ENCODE data around the gene SEMA3A. TPM values are rescaled to one million over a fixed set of nuclear protein-coding genes. Genes with fewer than 3 reads are reported as not detected.
"Not testable (repeated sequence)": the region's sequence is repeated elsewhere in the genome, so short reads cannot be mapped to it uniquely, and the experiment has no call there.

Gene SEMA3A
- total and polyA plus RNA-seq, 4 donors: 0.08 to 11.0 (median 5.7) TPM; not detected in 1

DNA sequence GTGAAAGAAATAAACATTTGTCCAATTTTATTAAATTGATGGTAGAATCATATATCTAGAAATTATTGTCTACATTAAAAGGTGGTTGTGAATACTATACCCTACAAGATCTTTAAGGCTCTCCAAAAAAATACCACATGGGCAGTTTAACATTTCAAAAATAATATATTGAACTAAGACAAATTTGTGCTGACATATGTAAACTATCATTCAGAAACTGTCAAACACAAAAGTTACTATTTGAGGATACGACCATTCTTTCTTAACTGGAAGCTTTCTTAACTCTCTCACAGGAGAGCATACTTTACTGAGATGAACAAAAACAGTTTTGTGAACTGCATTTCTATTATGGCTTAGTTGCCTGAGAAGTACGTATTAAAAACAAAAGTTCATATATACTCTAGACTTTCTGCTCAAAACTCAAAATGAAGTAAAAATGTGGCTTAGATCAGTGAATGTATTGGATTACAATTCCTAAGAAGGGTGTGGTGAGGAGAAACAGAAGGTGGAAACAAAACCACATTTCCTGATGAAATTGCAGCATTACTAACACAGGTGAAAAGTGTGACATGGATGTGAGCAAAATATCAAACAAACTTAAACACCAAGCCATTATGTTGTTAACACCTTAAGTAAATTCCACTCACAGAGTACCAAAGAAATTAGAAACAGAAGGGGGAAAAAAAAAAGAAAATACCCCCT, 138.5 kb downstream of the SEMA3A start:
- no peaks in the 10 kb centered on the region for H3K27me3 ChIP-seq (ENCODE audit: control insufficient read depth in 1 of 2, insufficient read depth in 2 of 2, low read length in 1 of 2)
- 67 to 84% methylated on average over 2 of the region's 2 CpGs for WGBS, 2 donors
- no peak overlapping the region for H3K27ac ChIP-seq (ENCODE audit: low read depth in 1 of 2, low read length in 2 of 2)
- ATAC-seq (ENCODE audit: low FRiP score): no peak
- no peaks in the 10 kb centered on the region for H3K36me3 ChIP-seq (ENCODE audit: control insufficient read depth in 1 of 2, insufficient read depth in 2 of 2, low read length in 1 of 2)
- intact Hi-C loops (cut with DNase I): loop anchor here in 1 of 2 donors (10.0 kb wide), 1 partner anchor 499 kb away; no protein-coding TSS in a partner anchor
- H3K4me3 ChIP-seq (ENCODE audit: low read length in 2 of 2): no peak overlapping the region
- H3K9me3 ChIP-seq (ENCODE audit: control insufficient read depth, low read length): no peaks in the 10 kb centered on the region
- no peak for DNase-seq
- no peaks in the 10 kb centered on the region for H3K4me1 ChIP-seq (ENCODE audit: control insufficient read depth in 1 of 2, insufficient read depth in 2 of 2, low read length in 2 of 2)

- 87 to 92% methylated on average over 20 to 23 of the region's 23 CpGs for WGBS, 2 donors
- intact Hi-C loops (cut with DNase I): loop anchor here in 1 of 2 donors (10.0 kb wide), 1 partner anchor 500 kb away; no protein-coding TSS in a partner anchor
- H3K9me3 ChIP-seq (ENCODE audit: control insufficient read depth, low read length); H3K36me3 ChIP-seq (ENCODE audit: control insufficient read depth in 1 of 2, insufficient read depth in 2 of 2, low read length in 1 of 2); H3K4me3 ChIP-seq (ENCODE audit: low read length in 2 of 2); H3K27me3 ChIP-seq (ENCODE audit: control insufficient read depth in 1 of 2, insufficient read depth in 2 of 2, low read length in 1 of 2); DNase-seq; ATAC-seq (ENCODE audit: low FRiP score); H3K27ac ChIP-seq (ENCODE audit: low read depth in 1 of 2, low read length in 2 of 2); H3K4me1 ChIP-seq (ENCODE audit: control insufficient read depth in 1 of 2, insufficient read depth in 2 of 2, low read length in 2 of 2): not testable (repeated sequence)
Measured at GRCh38 chr7:84055199-84055598, 139.4 kb downstream of the SEMA3A start.

GRCh38 chr7:84049071-84049836, 145.3 kb downstream of the SEMA3A start:
- Histone ChIP-seq H3K27me3 (ENCODE audit: control insufficient read depth in 1 of 2, insufficient read depth in 2 of 2, low read length in 1 of 2) (no peaks in the 10 kb centered on the region), H3K36me3 (ENCODE audit: control insufficient read depth in 1 of 2, insufficient read depth in 2 of 2, low read length in 1 of 2) (no peaks in the 10 kb centered on the region), H3K4me1 (ENCODE audit: control insufficient read depth in 1 of 2, insufficient read depth in 2 of 2, low read length in 2 of 2) (no peaks in the 10 kb centered on the region), H3K9me3 (ENCODE audit: control insufficient read depth, low read length) (no peaks in the 10 kb centered on the region), H3K27ac (ENCODE audit: low read depth in 1 of 2, low read length in 2 of 2) (no peak overlapping the region), H3K4me3 (ENCODE audit: low read length in 2 of 2) (no peak overlapping the region)
- no peak for ATAC-seq (ENCODE audit: low FRiP score)
- intact Hi-C loops (cut with DNase I): no loop called here
- DNase-seq: no peak

DNA sequence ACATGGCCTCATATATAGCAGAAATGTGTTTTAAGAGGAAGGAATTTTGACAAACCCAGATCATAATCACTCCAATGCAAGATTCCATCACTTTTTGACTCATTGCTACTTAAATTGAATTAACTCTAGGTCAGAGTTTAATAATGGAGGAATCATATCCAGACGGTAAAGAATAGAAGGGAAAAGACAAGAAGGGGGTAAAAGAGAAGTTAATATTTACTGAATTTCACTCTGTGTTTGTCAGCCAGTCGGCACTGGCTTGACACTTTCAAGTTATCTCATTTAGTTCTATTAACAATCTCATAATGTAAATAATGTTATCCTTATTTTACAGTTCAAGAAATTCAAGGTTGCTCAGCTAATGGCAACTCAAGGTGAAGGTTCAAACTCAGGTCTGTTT, 147.5 kb downstream of the SEMA3A start:
- intact Hi-C loops (cut with DNase I): no loop called here
- 64 to 65% methylated on average over 2 of the region's 2 CpGs for WGBS, 2 donors
- ATAC-seq (ENCODE audit: low FRiP score): no peak

GRCh38 chr7:84044834-84045233, 149.8 kb downstream of the SEMA3A start:
- H3K4me1 ChIP-seq (ENCODE audit: control insufficient read depth in 1 of 2, insufficient read depth in 2 of 2, low read length in 2 of 2): no peaks in the 10 kb centered on the region
- no peaks in the 10 kb centered on the region for H3K36me3 ChIP-seq (ENCODE audit: control insufficient read depth in 1 of 2, insufficient read depth in 2 of 2, low read length in 1 of 2)
- DNase-seq (no peak), ATAC-seq (ENCODE audit: low FRiP score) (no peak)
- no peaks in the 10 kb centered on the region for H3K9me3 ChIP-seq (ENCODE audit: control insufficient read depth, low read length)
- no peak overlapping the region for H3K4me3 ChIP-seq (ENCODE audit: low read length in 2 of 2)
- intact Hi-C loops (cut with DNase I): no loop called here
- no peak overlapping the region for H3K27ac ChIP-seq (ENCODE audit: low read depth in 1 of 2, low read length in 2 of 2)
- H3K27me3 ChIP-seq (ENCODE audit: control insufficient read depth in 1 of 2, insufficient read depth in 2 of 2, low read length in 1 of 2): no peaks in the 10 kb centered on the region
- 73 to 76% methylated on average over 2 of the region's 2 CpGs for WGBS, 2 donors

More for the DNA sequence above, 147.5 kb downstream of the SEMA3A start:
- no peak for DNase-seq
- H3K4me1 ChIP-seq (ENCODE audit: control insufficient read depth in 1 of 2, insufficient read depth in 2 of 2, low read length in 2 of 2): no peaks in the 10 kb centered on the region
- no peak overlapping the region for H3K27ac ChIP-seq (ENCODE audit: low read depth in 1 of 2, low read length in 2 of 2)
- no peak overlapping the region for H3K4me3 ChIP-seq (ENCODE audit: low read length in 2 of 2)
- H3K27me3 ChIP-seq (ENCODE audit: control insufficient read depth in 1 of 2, insufficient read depth in 2 of 2, low read length in 1 of 2): no peaks in the 10 kb centered on the region
- no peaks in the 10 kb centered on the region for H3K36me3 ChIP-seq (ENCODE audit: control insufficient read depth in 1 of 2, insufficient read depth in 2 of 2, low read length in 1 of 2)
- H3K9me3 ChIP-seq (ENCODE audit: control insufficient read depth, low read length): no peaks in the 10 kb centered on the region

DNA sequence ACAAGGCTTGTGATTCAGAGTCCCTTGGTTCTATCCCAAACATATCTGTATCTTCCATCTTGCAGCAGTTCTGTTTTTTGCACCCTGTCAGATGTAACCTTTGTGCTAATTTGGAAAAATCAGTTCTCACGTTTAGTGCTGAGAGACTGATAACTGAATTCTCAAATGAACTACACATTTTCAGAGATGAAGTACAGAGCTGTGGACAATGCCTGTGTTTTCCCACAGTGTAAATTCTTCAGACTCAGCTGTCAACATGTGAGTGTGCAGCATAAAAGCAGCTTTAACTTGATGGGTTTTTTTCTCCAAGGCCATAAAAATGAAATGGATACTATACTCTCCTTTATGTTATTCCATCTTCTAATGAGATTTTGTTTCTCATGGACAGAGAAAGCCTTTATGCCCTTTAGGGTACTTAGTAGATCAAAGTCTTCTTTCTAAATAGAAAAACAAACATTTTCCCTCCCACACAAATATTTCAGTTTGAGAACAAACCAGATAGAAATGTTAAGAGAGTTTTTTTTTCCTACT, 150.9 kb downstream of the SEMA3A start:
- intact Hi-C loops (cut with DNase I): no loop called here
- Histone ChIP-seq H3K27me3 (ENCODE audit: control insufficient read depth in 1 of 2, insufficient read depth in 2 of 2, low read length in 1 of 2) (no peaks in the 10 kb centered on the region), H3K27ac (ENCODE audit: low read depth in 1 of 2, low read length in 2 of 2) (no peak overlapping the region), H3K4me1 (ENCODE audit: control insufficient read depth in 1 of 2, insufficient read depth in 2 of 2, low read length in 2 of 2) (no peaks in the 10 kb centered on the region), H3K4me3 (ENCODE audit: low read length in 2 of 2) (no peak overlapping the region), H3K9me3 (ENCODE audit: control insufficient read depth, low read length) (no peaks in the 10 kb centered on the region), H3K36me3 (ENCODE audit: control insufficient read depth in 1 of 2, insufficient read depth in 2 of 2, low read length in 1 of 2) (no peaks in the 10 kb centered on the region)
- no peak for ATAC-seq (ENCODE audit: low FRiP score)
- DNase-seq: no peak
- 23 to 29% methylated on average over 1 of the region's 1 CpG for WGBS, 2 donors

DNA sequence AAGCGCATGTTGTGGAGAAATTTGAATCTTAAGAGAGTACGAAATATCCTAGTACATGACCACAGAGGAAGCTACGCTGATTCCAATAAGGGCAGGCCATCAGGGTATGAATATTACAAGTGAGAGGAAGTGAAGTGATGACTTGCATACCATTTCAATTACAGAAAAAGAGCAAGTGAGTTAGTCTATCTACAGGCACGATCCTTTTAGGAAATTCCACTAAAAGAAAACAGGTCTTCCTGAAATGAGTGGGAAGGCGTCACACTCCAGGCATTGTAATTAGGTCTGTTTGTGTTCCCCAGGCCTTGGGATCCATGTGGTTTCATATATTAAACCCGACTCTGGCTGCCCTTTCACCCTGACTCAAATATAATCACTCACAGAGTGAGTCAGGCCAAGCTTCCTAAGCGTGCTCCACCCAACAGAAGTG, 152.5 kb downstream of the SEMA3A start:
- Histone ChIP-seq H3K9me3 (ENCODE audit: control insufficient read depth, low read length) (no peaks in the 10 kb centered on the region), H3K27ac (ENCODE audit: low read depth in 1 of 2, low read length in 2 of 2) (no peak overlapping the region), H3K27me3 (ENCODE audit: control insufficient read depth in 1 of 2, insufficient read depth in 2 of 2, low read length in 1 of 2) (no peaks in the 10 kb centered on the region), H3K36me3 (ENCODE audit: control insufficient read depth in 1 of 2, insufficient read depth in 2 of 2, low read length in 1 of 2) (no peaks in the 10 kb centered on the region), H3K4me3 (ENCODE audit: low read length in 2 of 2) (no peak overlapping the region), H3K4me1 (ENCODE audit: control insufficient read depth in 1 of 2, insufficient read depth in 2 of 2, low read length in 2 of 2) (no peaks in the 10 kb centered on the region)
- DNase-seq (no peak), ATAC-seq (ENCODE audit: low FRiP score) (no peak)
- 64 to 67% methylated on average over 7 of the region's 7 CpGs for WGBS, 2 donors
- intact Hi-C loops (cut with DNase I): no loop called here

DNA sequence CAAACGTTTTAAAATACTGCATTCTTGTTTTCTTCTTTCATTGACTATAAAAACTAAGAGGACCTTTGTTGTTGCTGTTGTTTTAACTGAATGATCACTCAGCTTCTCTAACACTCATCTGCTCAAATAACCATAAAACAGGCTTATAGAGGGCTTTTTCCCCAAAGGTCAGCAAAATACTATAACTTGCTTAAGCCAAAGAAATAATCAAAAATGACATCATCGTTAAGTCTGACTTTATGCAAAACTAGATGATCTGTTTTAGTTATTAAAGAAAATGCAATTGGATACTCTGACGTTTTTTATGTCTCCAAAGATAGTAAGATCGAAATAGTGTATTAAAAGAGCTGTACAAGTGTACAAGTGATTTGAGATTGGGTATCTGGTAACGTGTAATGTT, 152.9 kb downstream of the SEMA3A start:
- ATAC-seq (ENCODE audit: low FRiP score): no peak
- Histone ChIP-seq H3K27ac (ENCODE audit: low read depth in 1 of 2, low read length in 2 of 2) (no peak overlapping the region), H3K36me3 (ENCODE audit: control insufficient read depth in 1 of 2, insufficient read depth in 2 of 2, low read length in 1 of 2) (no peaks in the 10 kb centered on the region), H3K9me3 (ENCODE audit: control insufficient read depth, low read length) (no peaks in the 10 kb centered on the region), H3K27me3 (ENCODE audit: control insufficient read depth in 1 of 2, insufficient read depth in 2 of 2, low read length in 1 of 2) (no peaks in the 10 kb centered on the region), H3K4me3 (ENCODE audit: low read length in 2 of 2) (no peak overlapping the region), H3K4me1 (ENCODE audit: control insufficient read depth in 1 of 2, insufficient read depth in 2 of 2, low read length in 2 of 2) (no peaks in the 10 kb centered on the region)
- WGBS, 2 donors: 81% methylated on average over 5 of the region's 5 CpGs
- intact Hi-C loops (cut with DNase I): no loop called here
- DNase-seq: no peak

All from aorta (tissue), 5 donors.